Liver (tissue), 9 donors: ENCODE results near the gene ZNF630. TPM values are rescaled to one million over a fixed set of nuclear protein-coding genes. Genes with fewer than 3 reads are reported as not detected.
"Not testable (repeated sequence)": the region's sequence is repeated elsewhere in the genome, so short reads cannot be mapped to it uniquely, and the experiment has no call there.

Source experiments
- DNase-seq: peaks from one replicate; pipeline ENCODE4 v3.0.0-alpha.2; 2017; ENCODE audit warnings: low spot score
- H3K27ac ChIP-seq, 2 donors: one replicate each; pipeline ENCODE4 v1.7.0; 2013; ENCODE audit warnings: inconsistent platforms in 2 of 2, low read length in 2 of 2, control low read depth in 1 of 2, low read depth in 1 of 2, mild to moderate bottlenecking in 1 of 2
- H3K27me3 ChIP-seq, 4 donors: one replicate each; pipeline versions ENCODE4 v1.6.1 to v1.7.0; 2013; ENCODE audit warnings: low read length in 3 of 4, inconsistent platforms in 1 of 4, mild to moderate bottlenecking in 1 of 4, moderate library complexity in 1 of 4; ENCODE audit not compliant: control insufficient read depth in 4 of 4, insufficient read depth in 4 of 4
- H3K36me3 ChIP-seq, 4 donors: one replicate each; pipeline versions ENCODE4 v1.6.1 to v1.7.0; 2013; ENCODE audit warnings: low read length in 3 of 4, mild to moderate bottlenecking in 3 of 4, low read depth in 1 of 4, moderate library complexity in 1 of 4; ENCODE audit not compliant: control insufficient read depth in 4 of 4, insufficient read depth in 3 of 4
- H3K4me1 ChIP-seq, 4 donors: one replicate each; pipeline versions ENCODE4 v1.6.1 to v1.7.0; 2013; ENCODE audit warnings: low read length in 3 of 4, mild to moderate bottlenecking in 3 of 4, moderate library complexity in 1 of 4; ENCODE audit not compliant: control insufficient read depth in 4 of 4, insufficient read depth in 4 of 4
- H3K4me3 ChIP-seq, 3 donors: one replicate each; pipeline versions ENCODE4 v1.6.1 to v1.7.0; 2013; ENCODE audit warnings: low read length in 3 of 3, control low read depth in 1 of 3, low read depth in 1 of 3, mild to moderate bottlenecking in 1 of 3
- H3K9ac ChIP-seq, 2 donors: one replicate each; pipeline ENCODE4 v1.7.0; 2013; ENCODE audit warnings: low read length in 2 of 2, mild to moderate bottlenecking in 2 of 2, moderate library complexity in 2 of 2, control low read depth in 1 of 2, low read depth in 1 of 2
- H3K9me3 ChIP-seq, 4 donors: one replicate each; pipeline versions ENCODE4 v1.6.1 to v1.7.0; 2013; ENCODE audit warnings: low read length in 3 of 4; ENCODE audit not compliant: control insufficient read depth in 4 of 4
- CTCF ChIP-seq: fragments of 150-350 bp; IDR thresholded peaks from 2 replicates; pipeline ENCODE4 v1.5.1; 2017; ENCODE audit warnings: improper control_type of control experiment, low read depth, low read length; ENCODE audit not compliant: missing input control
- EGR1 ChIP-seq, 2 donors: IDR thresholded peaks; 2 replicates each; pipeline ENCODE4 v1.6.1; 2016 to 2018; ENCODE audit warnings: antibody characterized with exemption in 2 of 2, low read depth in 2 of 2
- FOXA1 ChIP-seq: IDR thresholded peaks from 2 replicates; pipeline ENCODE4 v1.6.1; 2016; ENCODE audit warnings: antibody characterized with exemption
- FOXA2 ChIP-seq: IDR thresholded peaks from 2 replicates; pipeline ENCODE4 v1.6.1; 2016; ENCODE audit warnings: antibody characterized with exemption
- GABPA ChIP-seq, 2 donors: IDR thresholded peaks in 1 of 2; conservative IDR thresholded peaks in 1 of 2; 2 replicates each; pipeline ENCODE4 v1.6.1; 2016; ENCODE audit warnings: antibody characterized with exemption in 2 of 2, mild to moderate bottlenecking in 1 of 2, moderate library complexity in 1 of 2
- HNF4A ChIP-seq, 2 donors: conservative IDR thresholded peaks; 2 replicates each; pipeline ENCODE4 v1.6.1; 2016; ENCODE audit warnings: antibody characterized with exemption in 2 of 2, mild to moderate bottlenecking in 2 of 2
- HNF4G ChIP-seq: IDR thresholded peaks from 2 replicates; pipeline ENCODE4 v1.6.1; 2016; ENCODE audit warnings: antibody characterized with exemption
- MAX ChIP-seq: IDR thresholded peaks from 2 replicates; pipeline ENCODE4 v1.6.1; 2016; ENCODE audit warnings: antibody characterized with exemption
- RAD21 ChIP-seq, 2 donors: IDR thresholded peaks; 2 replicates each; pipeline ENCODE4 v1.6.1; 2016; ENCODE audit warnings: antibody characterized with exemption in 2 of 2, mild to moderate bottlenecking in 2 of 2
- REST ChIP-seq: IDR thresholded peaks from 2 replicates; pipeline ENCODE4 v1.6.1; 2016; ENCODE audit warnings: antibody characterized with exemption, mild to moderate bottlenecking
- RXRA ChIP-seq, 2 donors: IDR thresholded peaks; 2 replicates each; pipeline ENCODE4 v1.6.1; 2017 to 2018; ENCODE audit warnings: antibody characterized with exemption in 2 of 2, mild to moderate bottlenecking in 1 of 2
- SP1 ChIP-seq: IDR thresholded peaks from 2 replicates; pipeline ENCODE4 v1.6.1; 2018; ENCODE audit warnings: antibody characterized with exemption, mild to moderate bottlenecking
- TAF1 ChIP-seq: conservative IDR thresholded peaks from 2 replicates; pipeline ENCODE4 v1.6.1; 2016; ENCODE audit warnings: antibody characterized with exemption, mild to moderate bottlenecking
- YY1 ChIP-seq: IDR thresholded peaks from 2 replicates; pipeline ENCODE4 v1.6.1; 2016; ENCODE audit warnings: antibody characterized with exemption, mild to moderate bottlenecking
- ZBTB33 ChIP-seq: IDR thresholded peaks from 2 replicates; pipeline ENCODE4 v1.6.1; 2016; ENCODE audit warnings: antibody characterized with exemption
- WGBS: extraction: QIAGEN DNeasy Blood & Tissue Kit; methylation state at CpG from one replicate; pipeline ENCODE4 v1.1.7; 2013; 5-methylcytosine and 5-hydroxymethylcytosine counted together
- polyA plus RNA-seq, 2 donors: library from polyadenylated mRNA; stranded (reverse) in 1 of 2; unstranded in 1 of 2; fragments of 200-250 nt in 1 of 2; fragments of >200 nt in 1 of 2; fragmentation: Nextera tagmentation in 1 of 2; extraction: Ambion mirVana in 1 of 2; gene quantifications; one replicate each; pipeline versions ENCODE4 v1.2.1 to v1.2.3, GENCODE V29; 2013 to 2015
- total RNA-seq, 2 donors: library from RNA; depleted of rRNA; stranded (reverse); fragments of >200 nt; gene quantifications; one replicate each; pipeline ENCODE4 v1.2.3, GENCODE V29; 2014
- donor health status: healthy.
- donor health status: healthy.
- donor health status: healthy.
- donor health status: healthy.
- donor health status: healthy.

Gene ZNF630
- total and polyA plus RNA-seq, 4 donors: 0.30 to 0.79 (median 0.70) TPM

GRCh38 chrX:48092558-48092957, 21.1 kb upstream of the ZNF630 start:
- 79% methylated on average over 3 of the region's 3 CpGs for WGBS
- not testable (repeated sequence) for H3K9ac ChIP-seq, H3K4me1 ChIP-seq, H3K9me3 ChIP-seq, H3K36me3 ChIP-seq, H3K4me3 ChIP-seq, H3K27ac ChIP-seq, DNase-seq, H3K27me3 ChIP-seq

- Histone ChIP-seq H3K4me1 (no peaks in the 10 kb centered on the region), H3K36me3 (no peaks in the 10 kb centered on the region), H3K9ac (no peak overlapping the region), H3K27me3 (no peaks in the 10 kb centered on the region), H3K27ac (no peak overlapping the region), H3K9me3 (no peaks in the 10 kb centered on the region), H3K4me3 (no peak overlapping the region)
- TF ChIP-seq HNF4G (no peak), REST (no peak), FOXA2 (no peak), FOXA1 (no peak), HNF4A (conservative IDR thresholded peaks at IDR 0.05) (no peak), ZBTB33 (no peak), EGR1 (IDR thresholded peaks at IDR 0.05; ENCODE audit: low read depth in 2 of 2) (no peak)
- WGBS: 74% methylated on average over 5 of the region's 5 CpGs
- no peak for DNase-seq
Observed at GRCh38 chrX:48090123-48090522, 18.7 kb upstream of the ZNF630 start.

GRCh38 chrX:48086082-48086481, 14.6 kb upstream of the ZNF630 start:
- Histone ChIP-seq H3K4me3 (no peak overlapping the region), H3K9ac (no peak overlapping the region), H3K9me3 (no peaks in the 10 kb centered on the region), H3K4me1 (no peaks in the 10 kb centered on the region), H3K36me3 (no peaks in the 10 kb centered on the region), H3K27ac (no peak overlapping the region), H3K27me3 (no peaks in the 10 kb centered on the region)
- DNase-seq: no peak
- no peak for TF ChIP-seq EGR1 (IDR thresholded peaks at IDR 0.05; ENCODE audit: low read depth in 2 of 2)
- TF ChIP-seq YY1: no peak
- no peak for TF ChIP-seq REST
- TF ChIP-seq MAX: no peak
- no peak for TF ChIP-seq HNF4A (conservative IDR thresholded peaks at IDR 0.05)
- no peak for TF ChIP-seq GABPA (IDR thresholded peaks at IDR 0.05 in 1 of 2, conservative IDR thresholded peaks at IDR 0.05 in 1 of 2)
- TF ChIP-seq RAD21 (IDR thresholded peaks at IDR 0.05): no peak
- no peak for TF ChIP-seq TAF1
- TF ChIP-seq RXRA (IDR thresholded peaks at IDR 0.05): no peak
- no peak for TF ChIP-seq CTCF
- no peak for TF ChIP-seq SP1
- no peak for TF ChIP-seq HNF4G
